SK-N-SH (cell line): ENCODE results near the gene CYS1. TPM values are rescaled to one million over a fixed set of nuclear protein-coding genes. Genes with fewer than 3 reads are reported as not detected.

Experiments used
- CTCF ChIA-PET: fragments of 300-600, 350-600 bp; formaldehyde crosslinking; extraction: SDS; loops from one replicate; lab custom pipeline; 2021; lab: Yijun Ruan, JAX
- POLR2A ChIA-PET: fragments of 350-600 bp; sonication (Branson Sonifier 250); formaldehyde crosslinking; extraction: SDS; loops from one replicate; lab custom pipeline; 2020; ENCODE audit warnings: antibody characterized with exemption, inconsistent platforms; lab: Yijun Ruan, JAX
- DNase-seq: peaks from one replicate; pipeline ENCODE4 v3.0.0; 2012
- H2AFZ ChIP-seq: fragments of 200-600 bp; sonication (generic); 2 replicates; pipeline ENCODE4 v1.8.1; 2016; ENCODE audit warnings: antibody characterized with exemption, mild to moderate bottlenecking, low read depth
- H3F3A ChIP-seq: fragments of 200-600 bp; sonication (generic); replicated peaks from 2 replicates; pipeline ENCODE3; 2016; ENCODE audit warnings: antibody characterized with exemption, mild to moderate bottlenecking; ENCODE audit not compliant: insufficient read depth
- H3K27ac ChIP-seq, 2 experiments: fragments of 200-500 bp in 1 of 2; fragments of 200-600 bp in 1 of 2; sonication (Bioruptor generic) in 1 of 2; sonication (generic), shearing (Covaris generic) in 1 of 2; 2 replicates each; pipeline versions ENCODE4 v1.5.1 to v1.6.1; 2014 to 2016; ENCODE audit warnings: low read depth in 2 of 2, inconsistent platforms in 1 of 2, low read length in 1 of 2, mild to moderate bottlenecking in 1 of 2, mixed read lengths in 1 of 2
- H3K27me3 ChIP-seq: fragments of 200-600 bp; sonication (generic), shearing (Covaris generic); 2 replicates; pipeline ENCODE4 v1.6.1; 2016; ENCODE audit warnings: mixed run types; ENCODE audit not compliant: insufficient read depth
- H3K36me3 ChIP-seq, 2 experiments: fragments of 200-500 bp in 1 of 2; fragments of 200-600 bp in 1 of 2; sonication (Bioruptor generic) in 1 of 2; sonication (generic) in 1 of 2; replicated peaks in 1 of 2; 2 replicates each; pipeline versions ENCODE3 to v1.5.1; 2014 to 2016; ENCODE audit warnings: low read length in 1 of 2, mild to moderate bottlenecking in 1 of 2; ENCODE audit not compliant: insufficient read depth in 2 of 2, control insufficient read depth in 1 of 2
- H3K4me1 ChIP-seq, 2 experiments: fragments of 200-500 bp in 1 of 2; fragments of 200-600 bp in 1 of 2; sonication (Bioruptor generic) in 1 of 2; sonication (generic), shearing (Covaris generic) in 1 of 2; 2 replicates each; pipeline versions ENCODE4 v1.5.1 to v1.6.1; 2014 to 2016; ENCODE audit warnings: low read depth in 1 of 2, low read length in 1 of 2, mixed run types in 1 of 2; ENCODE audit not compliant: insufficient read depth in 2 of 2, control insufficient read depth in 1 of 2
- H3K4me2 ChIP-seq: fragments of 200-600 bp; sonication (generic), shearing (Covaris generic); 2 replicates; pipeline ENCODE4 v1.6.1; 2017; ENCODE audit warnings: mixed run types
- H3K4me3 ChIP-seq, 2 experiments: fragments of 200-500 bp in 1 of 2; fragments of 200-600 bp in 1 of 2; sonication (Bioruptor generic) in 1 of 2; sonication (generic), shearing (Covaris generic) in 1 of 2; 2 replicates each; pipeline versions ENCODE4 v1.5.1 to v1.8.1; 2014 to 2016; ENCODE audit warnings: low read depth in 2 of 2, inconsistent platforms in 1 of 2, low read length in 1 of 2, mild to moderate bottlenecking in 1 of 2, mixed read lengths in 1 of 2, moderate library complexity in 1 of 2
- H3K79me2 ChIP-seq: fragments of 200-600 bp; sonication (generic); 2 replicates; pipeline ENCODE4 v1.8.1; 2017; ENCODE audit warnings: mild to moderate bottlenecking; ENCODE audit not compliant: insufficient read depth
- H3K9ac ChIP-seq: fragments of 200-600 bp; sonication (generic); 2 replicates; pipeline ENCODE4 v1.6.1; 2017; ENCODE audit warnings: mixed run types
- H3K9me2 ChIP-seq: fragments of 200-600 bp; sonication (generic); 2 replicates; pipeline ENCODE4 v1.6.1; 2017; ENCODE audit warnings: mixed run types
- H3K9me3 ChIP-seq: fragments of 200-600 bp; sonication (generic); 2 replicates; pipeline ENCODE4 v1.6.1; 2017; ENCODE audit warnings: mixed run types, mild to moderate bottlenecking, moderate library complexity
- H4K20me1 ChIP-seq: fragments of 200-600 bp; sonication (generic); 2 replicates; pipeline ENCODE4 v1.6.1; 2017; ENCODE audit warnings: mild to moderate bottlenecking, mixed run types; ENCODE audit not compliant: insufficient read depth
- CHD2 ChIP-seq: fragments of 150-350 bp; IDR thresholded peaks from 2 replicates; pipeline ENCODE4 v1.6.1; 2018; ENCODE audit warnings: low read length; ENCODE audit not compliant: partially characterized antibody
- ELF1 ChIP-seq: IDR thresholded peaks from 2 replicates; pipeline ENCODE4 v1.4.0; 2012
- EP300 ChIP-seq, 2 experiments: IDR thresholded peaks; 2 replicates each; pipeline versions ENCODE4 v1.4.0 to v1.6.1; 2012; ENCODE audit warnings: borderline replicate concordance in 1 of 2, low read depth in 1 of 2, low read length in 1 of 2
- FOSL2 ChIP-seq: IDR thresholded peaks from 2 replicates; pipeline ENCODE4 v1.4.0; 2012; ENCODE audit warnings: low read depth, mild to moderate bottlenecking, moderate library complexity, borderline replicate concordance
- FOXJ3 ChIP-seq: sonication (generic); formaldehyde crosslinking; IDR thresholded peaks from 2 replicates; pipeline ENCODE4 v1.5.1; 2020; ENCODE audit warnings: mild to moderate bottlenecking, missing genetic modification reagents
- FOXM1 ChIP-seq: IDR thresholded peaks from 2 replicates; pipeline ENCODE4 v1.4.0; 2012; ENCODE audit warnings: low read depth, mild to moderate bottlenecking
- GATA2 ChIP-seq: sonication (generic); formaldehyde crosslinking; IDR thresholded peaks from 2 replicates; pipeline ENCODE4 v1.5.0; 2020; ENCODE audit warnings: mild to moderate bottlenecking, missing genetic modification reagents
- JUND ChIP-seq: IDR thresholded peaks from 2 replicates; pipeline ENCODE4 v1.4.0; 2012
- MEF2A ChIP-seq: IDR thresholded peaks from 2 replicates; pipeline ENCODE4 v1.4.0; 2012; ENCODE audit warnings: low read depth, borderline replicate concordance
- MXI1 ChIP-seq: IDR thresholded peaks from 2 replicates; pipeline ENCODE4 v1.6.1; 2012; ENCODE audit warnings: mild to moderate bottlenecking, low read depth, low read length, improper control_type of control experiment
- NFIC ChIP-seq: IDR thresholded peaks from 2 replicates; pipeline ENCODE4 v1.4.0; 2012; ENCODE audit warnings: borderline replicate concordance
- POLR2AphosphoS5 ChIP-seq: IDR thresholded peaks from 2 replicates; pipeline ENCODE4 v1.6.1; 2012; ENCODE audit warnings: low read depth, low read length
- RAD21 ChIP-seq: IDR thresholded peaks from 2 replicates; pipeline ENCODE4 v1.6.1; 2012; ENCODE audit warnings: mild to moderate bottlenecking, low read length
- RCOR1 ChIP-seq: fragments of 150-350 bp; IDR thresholded peaks from 2 replicates; pipeline ENCODE4 v1.6.1; 2017; ENCODE audit warnings: antibody characterized with exemption, low read length
- RFX5 ChIP-seq: IDR thresholded peaks from 2 replicates; pipeline ENCODE4 v1.6.1; 2012; ENCODE audit warnings: mild to moderate bottlenecking, improper control_type of control experiment, low read length
- SMC3 ChIP-seq: IDR thresholded peaks from 2 replicates; pipeline ENCODE4 v1.6.1; 2012; ENCODE audit warnings: low read depth, low read length, improper control_type of control experiment
- TCF12 ChIP-seq: IDR thresholded peaks from 2 replicates; pipeline ENCODE4 v1.4.0; 2012
- TEAD4 ChIP-seq: IDR thresholded peaks from 2 replicates; pipeline ENCODE4 v1.4.0; 2012; ENCODE audit warnings: mild to moderate bottlenecking, borderline replicate concordance; ENCODE audit not compliant: insufficient read depth
- YY1 ChIP-seq: IDR thresholded peaks from 2 replicates; pipeline ENCODE4 v1.4.0; 2012; ENCODE audit warnings: low read depth, mild to moderate bottlenecking
- WGBS: methylation state at CpG from one replicate; pipeline ENCODE4 v1.1.6; 2017; ENCODE audit warnings: low lambda C conversion rate; 5-methylcytosine and 5-hydroxymethylcytosine counted together
- polyA plus RNA-seq, 3 experiments: library from polyadenylated mRNA; depleted of rRNA; stranded (reverse); fragments of >200 nt; gene quantifications; 2 replicates each; pipeline ENCODE4 v1.2.3, GENCODE V29; 2012
- TF ChIP-seq, protein P1 (sequence below): fragments of 200-600 bp; sonication (generic); IDR thresholded peaks from 2 replicates; pipeline ENCODE4 v1.6.1; 2017; ENCODE audit warnings: antibody characterized with exemption, mild to moderate bottlenecking, moderate library complexity
- TF ChIP-seq, protein P2 (sequence below): fragments of 150-350 bp; IDR thresholded peaks from 2 replicates; pipeline ENCODE4 v1.6.1; 2016; ENCODE audit warnings: mild to moderate bottlenecking, low read depth, low read length
- TF ChIP-seq, protein P3 (sequence below): fragments of 150-350 bp; IDR thresholded peaks from 2 replicates; pipeline ENCODE4 v1.6.1; 2017; ENCODE audit warnings: antibody characterized with exemption, low read length, low read depth, borderline replicate concordance
- TF ChIP-seq, protein P4 (sequence below): IDR thresholded peaks from 2 replicates; pipeline ENCODE4; 2012

The CYS1 gene
- polyA plus RNA-seq, 1 of the 3 experiments (the other 2 are of a cell fraction), result 1.2 TPM

- ChIA-PET CTCF (interaction anchor here (1.1 to 4.3 kb wide), 4 partner anchors 39 to 224 kb away, joined by 3 to 38 read pairs (median 16); no protein-coding TSS in a partner anchor), POLR2A (no interaction called here)
- no peak for TF ChIP-seq EP300 (IDR thresholded peaks at IDR 0.05; ENCODE audit: borderline replicate concordance in 1 of 2, low read depth in 1 of 2, low read length in 1 of 2)
- no peak for TF ChIP-seq FOSL2
- peak; percentile 22; the same call in 1 of the 2 replicates for TF ChIP-seq SMC3
- TF ChIP-seq, protein P1, sequence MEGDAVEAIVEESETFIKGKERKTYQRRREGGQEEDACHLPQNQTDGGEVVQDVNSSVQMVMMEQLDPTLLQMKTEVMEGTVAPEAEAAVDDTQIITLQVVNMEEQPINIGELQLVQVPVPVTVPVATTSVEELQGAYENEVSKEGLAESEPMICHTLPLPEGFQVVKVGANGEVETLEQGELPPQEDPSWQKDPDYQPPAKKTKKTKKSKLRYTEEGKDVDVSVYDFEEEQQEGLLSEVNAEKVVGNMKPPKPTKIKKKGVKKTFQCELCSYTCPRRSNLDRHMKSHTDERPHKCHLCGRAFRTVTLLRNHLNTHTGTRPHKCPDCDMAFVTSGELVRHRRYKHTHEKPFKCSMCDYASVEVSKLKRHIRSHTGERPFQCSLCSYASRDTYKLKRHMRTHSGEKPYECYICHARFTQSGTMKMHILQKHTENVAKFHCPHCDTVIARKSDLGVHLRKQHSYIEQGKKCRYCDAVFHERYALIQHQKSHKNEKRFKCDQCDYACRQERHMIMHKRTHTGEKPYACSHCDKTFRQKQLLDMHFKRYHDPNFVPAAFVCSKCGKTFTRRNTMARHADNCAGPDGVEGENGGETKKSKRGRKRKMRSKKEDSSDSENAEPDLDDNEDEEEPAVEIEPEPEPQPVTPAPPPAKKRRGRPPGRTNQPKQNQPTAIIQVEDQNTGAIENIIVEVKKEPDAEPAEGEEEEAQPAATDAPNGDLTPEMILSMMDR, result peak; percentile 25
- no peak for TF ChIP-seq YY1
- TF ChIP-seq, protein P2, sequence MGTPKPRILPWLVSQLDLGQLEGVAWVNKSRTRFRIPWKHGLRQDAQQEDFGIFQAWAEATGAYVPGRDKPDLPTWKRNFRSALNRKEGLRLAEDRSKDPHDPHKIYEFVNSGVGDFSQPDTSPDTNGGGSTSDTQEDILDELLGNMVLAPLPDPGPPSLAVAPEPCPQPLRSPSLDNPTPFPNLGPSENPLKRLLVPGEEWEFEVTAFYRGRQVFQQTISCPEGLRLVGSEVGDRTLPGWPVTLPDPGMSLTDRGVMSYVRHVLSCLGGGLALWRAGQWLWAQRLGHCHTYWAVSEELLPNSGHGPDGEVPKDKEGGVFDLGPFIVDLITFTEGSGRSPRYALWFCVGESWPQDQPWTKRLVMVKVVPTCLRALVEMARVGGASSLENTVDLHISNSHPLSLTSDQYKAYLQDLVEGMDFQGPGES, result no peak
- no peak for TF ChIP-seq CHD2
- no peak for TF ChIP-seq TEAD4
- TF ChIP-seq RAD21, result peak; percentile 59
- no peak for TF ChIP-seq RCOR1
- no peak for TF ChIP-seq MXI1
- no peak for TF ChIP-seq TCF12
- TF ChIP-seq MEF2A, result no peak
- TF ChIP-seq ELF1, result no peak
- no peak for TF ChIP-seq FOXJ3 (CRISPR knock-in tag)
- TF ChIP-seq JUND, result no peak
- no peak for TF ChIP-seq FOXM1
- no peak for TF ChIP-seq RFX5
- TF ChIP-seq, protein P3, sequence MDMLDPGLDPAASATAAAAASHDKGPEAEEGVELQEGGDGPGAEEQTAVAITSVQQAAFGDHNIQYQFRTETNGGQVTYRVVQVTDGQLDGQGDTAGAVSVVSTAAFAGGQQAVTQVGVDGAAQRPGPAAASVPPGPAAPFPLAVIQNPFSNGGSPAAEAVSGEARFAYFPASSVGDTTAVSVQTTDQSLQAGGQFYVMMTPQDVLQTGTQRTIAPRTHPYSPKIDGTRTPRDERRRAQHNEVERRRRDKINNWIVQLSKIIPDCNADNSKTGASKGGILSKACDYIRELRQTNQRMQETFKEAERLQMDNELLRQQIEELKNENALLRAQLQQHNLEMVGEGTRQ, result no peak
- TF ChIP-seq NFIC, result no peak
- TF ChIP-seq GATA2 (CRISPR knock-in tag), result no peak
- TF ChIP-seq, protein P4, sequence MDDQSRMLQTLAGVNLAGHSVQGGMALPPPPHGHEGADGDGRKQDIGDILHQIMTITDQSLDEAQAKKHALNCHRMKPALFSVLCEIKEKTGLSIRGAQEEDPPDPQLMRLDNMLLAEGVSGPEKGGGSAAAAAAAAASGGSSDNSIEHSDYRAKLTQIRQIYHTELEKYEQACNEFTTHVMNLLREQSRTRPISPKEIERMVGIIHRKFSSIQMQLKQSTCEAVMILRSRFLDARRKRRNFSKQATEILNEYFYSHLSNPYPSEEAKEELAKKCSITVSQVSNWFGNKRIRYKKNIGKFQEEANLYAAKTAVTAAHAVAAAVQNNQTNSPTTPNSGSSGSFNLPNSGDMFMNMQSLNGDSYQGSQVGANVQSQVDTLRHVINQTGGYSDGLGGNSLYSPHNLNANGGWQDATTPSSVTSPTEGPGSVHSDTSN, result no peak
- TF ChIP-seq POLR2AphosphoS5, result no peak
- Histone ChIP-seq H3K4me1 (peaks cover 0 to 8% of the 10 kb centered on the region in 2 experiments; a peak in 2 of 4 replicates), H2AFZ (no peak overlapping the region), H3K4me2 (no peak overlapping the region), H3K9me2 (no peaks in the 10 kb centered on the region), H3K79me2 (no peaks in the 10 kb centered on the region), H3K36me3 (no peaks in the 10 kb centered on the region), H3K9ac (no peak overlapping the region), H3K4me3 (no peak overlapping the region), H3K9me3 (no peaks in the 10 kb centered on the region), H4K20me1 (no peaks in the 10 kb centered on the region), H3K27ac (no peak overlapping the region), H3K27me3 (peaks cover 6% of the 10 kb centered on the region; the same call in 1 of the 2 replicates), H3F3A (no peaks in the 10 kb centered on the region)
- DNase-seq, result no peak
- WGBS, result 76% methylated on average over 9 of the region's 10 CpGs
Measured at GRCh38 chr2:10022966-10023662, 57.1 kb downstream of the CYS1 start.
